NCI-H524 treated with DMSO at 0.1 percent for 48 hours (cell line): Measurements from ENCODE around the gene KRT81.
A peak's percentile ranks its signal among the peaks of the same experiment; 100 is the strongest.

Source experiments
- DNase-seq: peaks from one replicate; lab custom pipeline; 2025; lab: John Stamatoyannopoulos, UW

Gene KRT81

GRCh38 chr12:52291267-52291935, at the start of gene KRT81:
Gene KRT81, minus strand, starts transcription at chr12:52291534. Its CDS starts 69 bp downstream, at chr12:52291465.
- DNase-seq = no peak

GRCh38 chr12:52338241-52338960, 47.1 kb upstream of the KRT81 start:
- DNase-seq = no peak

DNA sequence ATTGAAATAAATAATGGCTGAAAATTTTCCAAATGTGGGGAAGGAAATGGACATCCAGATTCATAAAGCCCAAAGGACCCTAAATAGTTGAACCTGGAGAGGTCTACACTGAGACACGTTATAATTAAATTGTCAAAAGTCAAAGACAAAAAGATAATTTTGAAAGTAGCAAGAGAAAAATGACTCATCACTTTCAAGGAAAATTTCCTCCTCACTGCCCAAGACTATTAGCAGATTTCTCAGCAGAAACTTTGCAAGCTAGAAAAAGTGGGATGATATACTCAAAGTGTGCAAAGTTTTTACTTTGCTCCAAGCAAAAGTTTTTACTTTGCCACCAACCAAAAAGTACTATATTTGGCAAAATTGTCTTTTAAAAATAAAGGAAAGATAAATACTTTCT, 45.7 kb upstream of the KRT81 start:
- DNase-seq = no peak

GRCh38 chr12:52336641-52337040, 45.3 kb upstream of the KRT81 start:
- no peak for DNase-seq

GRCh38 chr12:52335598-52336262, 44.4 kb upstream of the KRT81 start:
- no peak for DNase-seq

GRCh38 chr12:52334185-52334584, 42.9 kb upstream of the KRT81 start:
- DNase-seq = no peak

DNA sequence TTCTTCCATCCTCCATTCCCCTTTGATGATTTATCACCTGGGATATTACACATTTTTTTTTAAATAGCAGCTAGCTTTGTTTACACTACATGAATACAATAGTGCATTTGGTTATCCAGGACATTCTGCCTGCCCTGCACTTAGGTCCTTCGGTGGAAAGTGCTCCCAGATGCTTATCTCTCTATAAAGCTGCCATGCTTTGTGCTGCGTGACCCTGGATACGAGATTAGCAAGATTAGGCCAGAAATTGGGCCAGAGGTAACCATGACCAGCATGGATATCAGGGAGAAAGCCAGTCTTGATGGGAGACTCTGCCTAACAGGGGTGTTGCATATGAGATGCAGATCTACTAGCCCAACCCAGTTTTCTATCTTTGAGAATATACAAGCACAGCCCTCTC, 42.0 kb upstream of the KRT81 start:
- DNase-seq = no peak

DNA sequence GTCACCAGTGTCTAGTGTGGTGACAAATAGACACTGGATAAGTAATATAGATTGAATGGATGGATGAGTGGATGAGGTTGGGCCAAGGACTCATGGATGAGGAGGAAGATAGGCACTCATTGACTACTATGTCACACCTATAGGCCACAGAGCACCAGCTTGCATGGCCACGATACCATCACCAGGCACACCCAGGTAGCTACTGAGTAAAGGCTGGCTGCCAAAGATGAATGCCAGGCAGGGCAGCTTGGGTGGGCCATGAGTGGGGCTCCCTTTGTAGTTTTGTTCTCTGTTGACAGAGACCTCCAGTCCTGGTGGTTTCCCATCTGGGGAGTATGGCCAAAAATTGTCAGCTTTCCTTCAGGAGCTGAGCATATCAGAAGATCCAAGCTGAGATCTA, 41.0 kb upstream of the KRT81 start:
- no peak for DNase-seq

GRCh38 chr12:52331833-52332232, 40.5 kb upstream of the KRT81 start:
- no peak for DNase-seq

DNA sequence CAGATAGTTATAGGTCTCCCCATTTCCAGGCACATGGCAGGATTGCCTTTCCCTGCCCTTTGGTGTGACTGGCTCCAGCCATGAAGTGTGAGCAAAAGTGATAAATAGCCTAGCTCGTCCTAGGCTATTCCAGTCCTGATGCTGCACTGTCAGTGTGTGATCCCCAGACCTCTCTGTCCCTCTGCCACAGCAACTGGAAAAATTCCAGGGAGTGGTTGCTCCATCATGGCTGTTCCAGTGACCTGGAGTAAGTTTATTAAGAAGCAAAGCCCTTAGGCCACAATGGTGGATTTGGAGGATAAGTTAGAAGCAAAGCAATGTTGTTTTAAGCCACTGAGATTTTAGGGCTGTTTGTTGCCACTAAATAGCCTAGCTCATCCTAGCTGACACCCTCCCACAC, 39.7 kb upstream of the KRT81 start:
- DNase-seq = no peak

DNA sequence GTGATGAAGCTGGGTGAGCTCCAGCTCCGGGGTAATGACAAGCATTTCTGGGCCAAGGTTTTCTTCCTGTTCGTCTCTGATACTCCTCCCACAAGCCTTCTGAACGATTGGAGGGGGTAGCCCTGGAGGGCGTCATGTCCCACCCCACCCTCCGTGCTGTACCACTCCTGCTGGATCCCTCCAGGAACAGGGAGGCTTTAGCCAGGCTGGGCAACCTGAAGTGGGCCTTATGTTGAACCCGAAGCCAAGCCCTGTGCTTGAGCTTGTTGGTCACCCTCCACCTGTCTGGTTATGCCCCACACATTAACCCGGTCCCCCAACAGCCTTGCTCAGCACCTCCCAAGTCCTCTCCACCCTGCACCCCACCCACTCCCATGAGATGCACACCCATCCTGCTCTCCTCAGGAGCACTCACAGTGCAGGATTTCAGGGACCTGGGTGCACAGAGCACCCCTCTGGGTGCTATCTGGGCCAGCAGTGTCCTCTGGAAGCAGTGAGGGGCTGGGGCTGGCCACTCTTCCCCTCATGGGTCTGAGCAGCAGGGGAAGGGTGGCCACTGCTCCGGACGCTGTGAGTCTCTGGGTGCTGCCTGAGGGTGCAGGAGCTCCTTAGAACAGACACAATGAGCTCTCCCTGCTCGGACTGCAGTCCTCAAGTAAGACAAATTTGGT, 36.6 kb upstream of the KRT81 start:
- no peak for DNase-seq

DNA sequence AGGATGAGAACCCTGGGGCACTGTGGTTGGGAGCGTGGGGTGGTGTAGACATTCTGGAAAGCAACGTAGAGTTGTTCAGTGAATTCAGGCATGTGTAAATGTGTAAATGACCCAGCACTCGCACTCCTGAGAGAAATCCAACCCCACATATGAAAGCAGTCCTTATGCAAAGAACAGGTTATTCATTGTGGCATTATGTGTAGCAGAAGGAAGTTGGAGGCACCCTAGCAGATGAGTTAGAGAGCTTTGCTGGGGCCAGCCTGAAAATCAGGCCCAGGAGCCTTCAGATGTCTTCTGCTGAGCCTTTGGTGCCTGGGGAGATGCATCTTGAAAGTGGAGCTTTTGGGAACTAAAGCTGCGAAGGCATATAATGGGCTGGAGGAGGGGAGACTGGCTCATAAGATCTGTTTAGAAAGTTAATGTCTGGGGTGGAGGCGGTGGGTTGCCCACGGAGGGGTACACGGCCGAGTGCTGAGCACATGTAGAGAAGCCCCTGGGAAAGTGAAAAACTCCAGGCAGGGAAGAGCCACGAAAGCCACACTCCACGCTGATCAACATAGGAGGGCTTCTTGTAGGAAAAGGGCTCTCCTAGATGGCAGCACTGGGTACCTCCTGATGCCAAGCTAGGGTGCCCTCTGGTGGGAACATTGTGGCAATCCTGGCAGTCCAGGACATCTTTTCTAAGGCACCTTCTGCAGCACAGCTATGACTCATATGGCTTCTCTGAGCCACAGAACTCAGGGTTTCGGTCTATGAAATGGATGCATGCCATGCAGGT, 35.9 kb upstream of the KRT81 start:
- peak; percentile 6 for DNase-seq

DNA sequence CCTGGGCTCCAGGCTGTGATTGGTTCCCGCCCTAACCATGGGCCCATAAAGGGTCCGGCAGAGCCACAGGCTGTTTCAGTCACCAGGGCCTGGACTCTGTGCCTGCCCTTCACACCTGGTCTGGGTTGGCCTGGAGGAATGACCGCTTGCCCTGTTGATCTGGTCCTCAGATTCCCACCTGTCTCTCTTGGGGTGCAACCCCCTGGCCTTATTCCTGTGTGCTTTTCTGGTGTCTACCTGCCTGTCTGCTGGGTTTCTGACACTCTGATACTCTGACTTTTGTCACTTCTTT, 32.8 kb upstream of the KRT81 start:
- no peak for DNase-seq

GRCh38 chr12:52323416-52324152, 32.2 kb upstream of the KRT81 start:
- DNase-seq = no peak

- no peak for DNase-seq
These were observed 31.7 kb upstream of the KRT81 start for GRCh38 chr12:52323001-52323400.

DNA sequence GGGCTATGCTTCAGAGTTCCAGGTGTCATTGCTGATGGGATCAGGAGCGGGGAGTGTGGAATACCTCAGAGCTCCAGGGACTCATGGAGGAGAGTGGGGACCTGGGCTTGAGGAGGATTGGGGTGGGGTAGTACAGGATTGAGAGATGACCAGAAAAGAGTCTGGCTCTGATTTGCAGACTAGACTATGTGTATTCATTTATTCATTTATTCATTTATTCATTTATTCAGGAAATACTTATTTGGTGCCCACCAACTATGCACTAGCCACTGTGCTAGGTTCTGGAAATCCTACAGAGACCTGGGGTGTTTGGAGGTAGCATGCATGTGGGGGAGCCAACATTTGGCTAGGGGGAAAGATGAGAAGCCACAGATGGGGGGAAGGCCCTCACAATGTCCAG, 30.7 kb upstream of the KRT81 start:
- DNase-seq = no peak

GRCh38 chr12:52321418-52321817, 30.1 kb upstream of the KRT81 start:
- no peak for DNase-seq

DNA sequence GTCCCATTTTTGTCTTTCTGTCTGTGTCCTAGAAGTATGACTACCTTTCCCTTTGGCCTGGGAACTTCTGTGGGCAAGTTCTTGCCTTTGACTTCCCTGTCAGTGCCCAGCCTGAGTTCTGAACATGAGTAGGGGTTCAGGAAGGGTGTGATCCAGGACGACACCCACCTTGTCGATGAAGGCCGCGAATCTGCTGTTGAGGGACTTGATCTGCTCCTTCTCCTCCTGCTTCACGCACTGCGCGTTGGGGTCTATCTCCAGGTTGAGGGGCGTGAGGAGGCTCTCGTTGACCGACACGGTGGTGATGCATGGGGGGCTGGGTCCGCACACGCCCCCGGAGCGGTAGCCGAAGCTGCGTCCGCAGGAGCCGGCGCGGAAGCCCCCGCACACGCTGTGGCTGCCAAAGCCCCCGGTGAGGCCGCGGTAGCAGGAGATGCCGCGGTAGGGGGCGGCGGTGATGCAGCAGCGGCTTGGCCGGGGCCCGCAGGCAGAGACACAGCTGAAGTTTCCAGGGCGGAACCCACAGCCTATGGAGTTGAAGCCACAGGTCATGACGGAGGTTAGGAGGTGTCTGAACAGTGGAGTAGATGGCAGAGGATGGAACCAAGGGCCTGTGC, 29.6 kb upstream of the KRT81 start, which contains the start of gene KRT83:
Gene KRT83 (minus strand): TSS at position 615 of the 617 bp plus-strand sequence. CDS start 63 bp downstream, at position 552.
- no peak for DNase-seq

- DNase-seq = no peak
These were observed 27.8 kb upstream of the KRT81 start for GRCh38 chr12:52319097-52319496.

DNA sequence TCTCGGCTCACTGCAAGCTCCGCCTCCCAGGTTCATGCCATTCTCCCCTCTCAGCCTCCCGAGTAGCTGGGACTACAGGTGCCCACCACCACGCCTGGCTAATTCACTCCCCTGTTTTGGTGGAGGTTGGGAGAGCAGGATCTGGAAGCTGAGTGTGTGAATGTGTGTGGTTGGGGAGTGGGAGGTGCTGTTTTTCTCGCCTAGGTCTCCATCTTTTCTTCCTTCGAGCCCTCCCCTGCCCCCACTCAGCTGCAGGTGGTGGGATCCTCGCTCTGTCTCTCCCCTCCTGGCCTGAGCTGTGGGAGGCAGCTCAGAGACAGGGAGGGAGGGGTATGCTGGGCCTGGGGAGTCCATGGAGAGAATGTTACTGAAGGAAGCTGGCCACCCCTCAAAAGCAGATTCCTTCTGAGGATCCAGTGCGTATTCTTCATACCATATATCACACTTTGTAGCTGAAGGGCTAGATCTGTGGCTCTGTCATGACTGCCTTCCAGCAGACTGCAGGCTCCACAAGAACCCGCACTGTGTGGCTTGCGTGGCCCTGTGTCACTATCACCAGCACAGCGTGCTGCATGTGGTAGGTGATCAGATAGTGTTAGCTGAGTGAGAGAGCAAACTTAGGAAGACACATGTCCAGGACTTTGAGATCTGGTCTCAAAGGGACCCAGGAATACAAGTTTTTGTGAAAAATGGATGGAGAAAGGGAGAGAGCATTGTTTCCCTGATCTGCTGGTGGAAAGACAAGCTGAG, 27.1 kb upstream of the KRT81 start:
- no peak for DNase-seq
